ENCODE measurements around the gene CNPY1. TPM values are rescaled to one million over a fixed set of nuclear protein-coding genes. Genes with fewer than 3 reads are reported as not detected.

The CNPY1 gene
- total and polyA plus RNA-seq, 9 of the 15 experiments (the other 6 are each of a cell fraction or from before 2014, with no cell fraction given) = not detected

DNA sequence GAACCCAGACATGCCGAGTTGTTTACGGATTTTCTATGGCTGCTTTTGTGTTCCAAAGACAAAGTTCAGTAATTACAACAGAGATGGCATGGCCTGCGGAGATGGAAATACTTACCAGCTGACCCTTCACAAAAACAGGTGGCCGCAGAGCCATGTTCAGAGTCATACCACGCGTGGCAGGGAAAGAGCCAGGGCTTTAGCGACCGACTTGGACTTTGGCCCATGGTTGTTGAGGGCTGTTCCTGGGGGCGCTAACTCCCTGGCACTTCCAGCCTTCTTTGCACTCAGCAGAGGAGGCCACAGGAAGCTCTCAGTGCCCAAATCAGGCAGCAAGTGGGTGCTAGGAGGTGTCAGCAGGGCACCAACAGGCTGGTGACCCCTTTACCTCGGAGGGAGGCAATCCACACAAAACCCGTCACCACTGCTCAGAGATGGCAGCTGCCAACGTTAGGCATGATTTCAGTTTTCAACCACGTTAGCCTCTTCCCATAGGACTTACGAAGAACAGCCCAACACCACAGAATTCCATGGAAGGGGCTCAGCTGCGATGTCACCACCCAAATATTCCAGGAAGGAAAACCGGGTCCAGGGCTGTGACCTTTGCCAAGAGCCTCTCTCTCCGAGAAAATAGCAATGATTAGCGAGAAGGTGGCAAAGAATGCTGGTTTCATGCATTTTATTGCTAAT lies 21.4 kb upstream of the CNPY1 start:
- Histone ChIP-seq H3K27ac (ENCODE audit: extremely low read depth, low read depth, low read length) (no peak overlapping the region), H3K9ac (ENCODE audit: insufficient read depth in 1 of 2, low read depth in 2 of 2, low read length in 2 of 2) (no peak overlapping the region), H4K20me1 (replicated peaks; ENCODE audit: control insufficient read depth, insufficient read depth, low read length) (peaks cover 21% of the 10 kb centered on the region), H3K4me2 (ENCODE audit: insufficient read depth, low read length) (no peak overlapping the region), H3K36me3 (ENCODE audit: control insufficient read depth, insufficient read depth, low read length) (no peaks in the 10 kb centered on the region), H3K79me2 (ENCODE audit: control insufficient read depth, insufficient read depth, low read length) (no peaks in the 10 kb centered on the region), H3K27me3 (ENCODE audit: control insufficient read depth in 2 of 2, insufficient read depth in 2 of 2, low read length in 2 of 2) (peaks cover 67 to 80% of the 10 kb centered on the region in 2 experiments), H3K9me3 (replicated peaks; ENCODE audit: control insufficient read depth, insufficient read depth, low read depth, low read length) (no peaks in the 10 kb centered on the region), H3K4me3 (no peak overlapping the region), H2AFZ (ENCODE audit: low read depth, low read length) (no peak overlapping the region), H3K9me1 (ENCODE audit: control insufficient read depth, insufficient read depth, low read length) (no peaks in the 10 kb centered on the region), H3K4me1 (replicated peaks in 1 of 2; ENCODE audit: control insufficient read depth in 2 of 2, insufficient read depth in 2 of 2, low read length in 2 of 2) (peaks cover 0 to 7% of the 10 kb centered on the region in 2 experiments; a peak in 1 of 5 replicates)
- CTCF ChIA-PET (ENCODE audit: low intra/inter-chr PET ratio) = no interaction called here
- no peak for ATAC-seq
- peak; percentile 26 for FAIRE-seq
- POLR2A ChIA-PET = no interaction called here
- DNase-seq (ENCODE audit: extremely low read depth in 1 of 4, low spot score in 3 of 4) = no peak
- no TSS peak for BruUV-seq (replicated peaks)
- WGBS (ENCODE audit: insufficient coverage, low coverage, missing lambda C conversion rate) = 3% methylated on average over 18 of the region's 18 CpGs
- intact Hi-C loops (cut with micrococcal nuclease) = no loop called here
- in situ Hi-C loops (cut with MboI) = no loop called here
- no peak for TF ChIP-seq SRSF7 (optimal IDR thresholded peaks at IDR 0.05; ENCODE audit: low read depth, low read length)
- TF ChIP-seq, protein P1, sequence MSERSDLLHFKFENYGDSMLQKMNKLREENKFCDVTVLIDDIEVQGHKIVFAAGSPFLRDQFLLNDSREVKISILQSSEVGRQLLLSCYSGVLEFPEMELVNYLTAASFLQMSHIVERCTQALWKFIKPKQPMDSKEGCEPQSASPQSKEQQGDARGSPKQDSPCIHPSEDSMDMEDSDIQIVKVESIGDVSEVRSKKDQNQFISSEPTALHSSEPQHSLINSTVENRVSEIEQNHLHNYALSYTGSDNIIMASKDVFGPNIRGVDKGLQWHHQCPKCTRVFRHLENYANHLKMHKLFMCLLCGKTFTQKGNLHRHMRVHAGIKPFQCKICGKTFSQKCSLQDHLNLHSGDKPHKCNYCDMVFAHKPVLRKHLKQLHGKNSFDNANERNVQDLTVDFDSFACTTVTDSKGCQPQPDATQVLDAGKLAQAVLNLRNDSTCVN (CRISPR knock-in tag; IDR thresholded peaks at IDR 0.05) = no peak
- TF ChIP-seq, protein P2, sequence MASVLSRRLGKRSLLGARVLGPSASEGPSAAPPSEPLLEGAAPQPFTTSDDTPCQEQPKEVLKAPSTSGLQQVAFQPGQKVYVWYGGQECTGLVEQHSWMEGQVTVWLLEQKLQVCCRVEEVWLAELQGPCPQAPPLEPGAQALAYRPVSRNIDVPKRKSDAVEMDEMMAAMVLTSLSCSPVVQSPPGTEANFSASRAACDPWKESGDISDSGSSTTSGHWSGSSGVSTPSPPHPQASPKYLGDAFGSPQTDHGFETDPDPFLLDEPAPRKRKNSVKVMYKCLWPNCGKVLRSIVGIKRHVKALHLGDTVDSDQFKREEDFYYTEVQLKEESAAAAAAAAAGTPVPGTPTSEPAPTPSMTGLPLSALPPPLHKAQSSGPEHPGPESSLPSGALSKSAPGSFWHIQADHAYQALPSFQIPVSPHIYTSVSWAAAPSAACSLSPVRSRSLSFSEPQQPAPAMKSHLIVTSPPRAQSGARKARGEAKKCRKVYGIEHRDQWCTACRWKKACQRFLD (CRISPR knock-in tag; IDR thresholded peaks at IDR 0.05) = no peak
- TF ChIP-seq, protein P3, sequence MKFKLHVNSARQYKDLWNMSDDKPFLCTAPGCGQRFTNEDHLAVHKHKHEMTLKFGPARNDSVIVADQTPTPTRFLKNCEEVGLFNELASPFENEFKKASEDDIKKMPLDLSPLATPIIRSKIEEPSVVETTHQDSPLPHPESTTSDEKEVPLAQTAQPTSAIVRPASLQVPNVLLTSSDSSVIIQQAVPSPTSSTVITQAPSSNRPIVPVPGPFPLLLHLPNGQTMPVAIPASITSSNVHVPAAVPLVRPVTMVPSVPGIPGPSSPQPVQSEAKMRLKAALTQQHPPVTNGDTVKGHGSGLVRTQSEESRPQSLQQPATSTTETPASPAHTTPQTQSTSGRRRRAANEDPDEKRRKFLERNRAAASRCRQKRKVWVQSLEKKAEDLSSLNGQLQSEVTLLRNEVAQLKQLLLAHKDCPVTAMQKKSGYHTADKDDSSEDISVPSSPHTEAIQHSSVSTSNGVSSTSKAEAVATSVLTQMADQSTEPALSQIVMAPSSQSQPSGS (CRISPR knock-in tag; IDR thresholded peaks at IDR 0.05) = no peak
- no peak for TF ChIP-seq PCBP2 (IDR thresholded peaks at IDR 0.05; ENCODE audit: low read depth, low read length, poor library complexity, severe bottlenecking)
- no peak for TF ChIP-seq NEUROD1 (IDR thresholded peaks at IDR 0.05; ENCODE audit: borderline replicate concordance, low read depth, low read length, partially characterized antibody)
- TF ChIP-seq, protein P4, sequence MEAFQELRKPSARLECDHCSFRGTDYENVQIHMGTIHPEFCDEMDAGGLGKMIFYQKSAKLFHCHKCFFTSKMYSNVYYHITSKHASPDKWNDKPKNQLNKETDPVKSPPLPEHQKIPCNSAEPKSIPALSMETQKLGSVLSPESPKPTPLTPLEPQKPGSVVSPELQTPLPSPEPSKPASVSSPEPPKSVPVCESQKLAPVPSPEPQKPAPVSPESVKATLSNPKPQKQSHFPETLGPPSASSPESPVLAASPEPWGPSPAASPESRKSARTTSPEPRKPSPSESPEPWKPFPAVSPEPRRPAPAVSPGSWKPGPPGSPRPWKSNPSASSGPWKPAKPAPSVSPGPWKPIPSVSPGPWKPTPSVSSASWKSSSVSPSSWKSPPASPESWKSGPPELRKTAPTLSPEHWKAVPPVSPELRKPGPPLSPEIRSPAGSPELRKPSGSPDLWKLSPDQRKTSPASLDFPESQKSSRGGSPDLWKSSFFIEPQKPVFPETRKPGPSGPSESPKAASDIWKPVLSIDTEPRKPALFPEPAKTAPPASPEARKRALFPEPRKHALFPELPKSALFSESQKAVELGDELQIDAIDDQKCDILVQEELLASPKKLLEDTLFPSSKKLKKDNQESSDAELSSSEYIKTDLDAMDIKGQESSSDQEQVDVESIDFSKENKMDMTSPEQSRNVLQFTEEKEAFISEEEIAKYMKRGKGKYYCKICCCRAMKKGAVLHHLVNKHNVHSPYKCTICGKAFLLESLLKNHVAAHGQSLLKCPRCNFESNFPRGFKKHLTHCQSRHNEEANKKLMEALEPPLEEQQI (IDR thresholded peaks at IDR 0.05) = no peak
- no peak for TF ChIP-seq FOXJ3 (CRISPR knock-in tag; IDR thresholded peaks at IDR 0.05)
- no peak for TF ChIP-seq GTF2F1 (IDR thresholded peaks at IDR 0.05; ENCODE audit: low read depth, low read length)

All from K562 (cell line).